CD4-positive, alpha-beta T cell treated with Interferon alpha-2 for 1 hour (primary cell): ENCODE results near the gene LHX4.

Experiments
- DNase-seq, 2 donors: peaks; one replicate each; pipeline ENCODE4 v3.0.0-alpha.2; 2020 to 2022

LHX4 gene

DNA sequence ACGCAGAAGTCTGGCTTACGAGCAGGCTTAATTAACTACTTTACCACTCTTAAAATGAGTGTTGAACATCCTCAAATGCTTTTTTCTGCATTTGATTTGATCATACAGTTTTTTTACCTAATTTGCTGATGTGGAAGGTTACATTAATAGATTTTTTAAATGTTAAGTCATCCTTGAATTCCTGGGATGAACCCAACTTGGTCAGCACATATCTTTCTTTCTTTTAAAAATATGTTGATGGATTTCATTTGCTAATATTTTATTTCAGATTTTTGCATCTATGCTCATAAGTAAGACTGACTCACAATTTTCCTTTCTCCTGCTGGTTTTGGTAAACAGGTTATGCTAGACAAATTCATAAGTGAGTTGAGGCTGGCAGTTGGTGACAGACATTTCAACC is 82.9 kb downstream of the LHX4 start:
- DNase-seq = no peak

DNA sequence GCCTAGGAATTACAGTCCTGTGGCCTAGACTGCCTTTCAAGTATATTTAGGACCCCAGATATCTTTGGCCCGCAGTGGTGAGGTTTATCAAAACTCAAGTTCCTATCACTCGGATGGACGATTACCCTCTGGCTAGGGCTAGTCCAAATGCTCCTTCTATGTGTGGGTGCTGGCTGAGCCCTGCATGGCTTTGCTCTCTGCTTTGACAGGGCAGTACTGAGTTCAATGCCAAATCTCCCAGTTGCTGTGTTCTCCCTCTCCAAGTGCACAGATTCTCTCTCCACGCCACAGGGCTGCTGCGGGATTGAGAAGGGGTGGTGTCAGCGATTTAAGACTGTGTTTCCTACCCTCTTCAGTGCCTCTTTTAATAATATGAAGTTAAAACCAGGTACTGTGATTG is 97.0 kb downstream of the LHX4 start:
- no peak for DNase-seq
